GM19324 (cell line): Measurements from ENCODE around the gene APBB2.

Source experiments
- ATAC-seq: cut with Tn5 transposase; IDR thresholded peaks from one replicate; pipeline ENCODE4 v1.9.1; 2021; ENCODE audit warnings: mild to moderate bottlenecking, moderate library complexity; ENCODE audit not compliant: unreplicated experiment, low FRiP score

Gene APBB2

DNA sequence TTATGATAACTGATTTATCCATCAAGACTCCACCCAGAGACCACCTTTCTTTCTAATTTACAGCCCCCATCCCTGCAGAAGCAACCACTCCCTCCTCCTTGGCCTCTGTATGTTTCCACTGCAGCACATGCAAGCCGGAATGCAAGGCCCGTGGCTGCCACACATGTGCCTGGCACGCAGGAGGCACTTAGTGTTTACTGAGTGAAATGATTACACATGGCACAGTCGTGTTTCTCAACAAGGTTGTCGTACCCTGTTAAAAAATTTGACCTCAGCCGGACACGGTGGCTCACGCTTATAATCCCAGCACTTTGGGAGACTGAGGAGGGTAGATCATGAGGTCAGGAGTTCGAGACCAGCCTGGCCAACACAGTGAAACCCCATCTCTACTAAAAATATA, 104.3 kb downstream of the APBB2 start:
- no peak for ATAC-seq

DNA sequence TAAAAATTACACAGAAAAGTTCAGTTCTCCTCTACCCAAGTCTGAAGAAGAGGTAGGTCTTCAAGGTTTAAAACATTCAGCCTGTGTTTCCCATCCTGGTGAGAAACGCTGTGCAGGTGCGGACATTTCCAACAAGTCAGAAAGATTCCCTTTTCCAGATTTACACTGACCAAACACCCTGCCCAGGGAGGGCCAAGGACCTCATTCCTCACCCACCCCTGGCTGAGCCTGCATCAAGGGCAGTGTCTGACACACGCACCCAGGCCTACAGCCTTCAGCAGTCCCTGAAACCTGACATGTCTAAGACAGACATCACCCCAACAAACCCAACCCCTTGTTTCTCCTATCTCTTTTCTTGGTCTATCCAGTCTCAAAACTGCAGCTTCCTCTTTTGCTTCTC, 105.9 kb downstream of the APBB2 start:
- ATAC-seq, result no peak

DNA sequence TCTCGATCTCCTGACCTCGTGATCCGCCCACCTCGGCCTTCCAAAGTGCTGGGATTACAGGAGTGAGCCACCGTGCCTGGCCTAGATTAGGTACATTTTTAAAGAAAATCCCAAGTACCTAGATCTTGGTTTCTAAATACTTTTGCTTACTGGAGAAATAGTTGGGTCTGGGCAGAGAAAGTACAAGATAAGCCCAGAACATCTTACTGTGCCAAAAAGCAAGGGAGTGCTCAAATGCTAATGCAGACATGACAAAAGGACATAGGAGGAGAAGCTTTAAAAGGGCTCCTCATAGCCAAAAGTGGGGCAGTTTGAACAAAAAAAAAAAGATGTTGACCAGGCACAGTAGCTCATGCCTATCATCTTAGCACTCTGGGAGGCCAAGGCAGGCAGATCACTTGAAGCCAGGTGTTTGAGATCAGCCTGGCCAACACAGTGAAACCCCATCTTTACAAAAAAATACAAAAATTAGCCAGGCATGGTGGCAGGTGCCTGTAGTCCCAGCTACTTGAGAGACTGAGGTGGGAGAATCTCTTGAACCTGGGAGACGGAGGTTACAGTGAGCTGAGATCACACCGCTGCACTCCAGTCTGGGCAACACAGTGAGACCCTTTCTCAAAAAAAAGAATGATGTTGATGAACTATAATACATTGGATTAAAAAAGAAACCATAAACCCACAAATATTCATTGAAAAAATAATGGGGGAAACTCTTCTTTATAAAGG, 107.5 kb downstream of the APBB2 start:
- ATAC-seq, result no peak

DNA sequence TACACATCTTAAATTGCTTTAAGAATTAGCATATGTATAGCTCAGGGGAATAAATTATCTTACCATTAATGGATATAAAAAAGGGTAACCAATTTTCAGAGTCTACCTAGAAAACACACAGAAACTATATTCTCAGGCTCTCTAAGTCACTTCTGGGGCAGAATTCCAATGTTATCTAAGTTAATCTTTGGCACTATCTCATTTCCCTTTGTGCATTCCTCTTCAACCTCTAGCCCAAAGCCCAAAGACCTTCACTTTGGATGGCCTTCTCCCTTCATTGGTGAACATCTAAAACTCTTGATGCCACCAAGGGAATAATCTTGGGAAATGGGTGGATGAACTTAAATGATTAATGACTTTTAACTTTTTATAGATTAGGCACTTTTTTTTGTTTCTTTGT, 108.3 kb downstream of the APBB2 start:
- ATAC-seq, result no peak

DNA sequence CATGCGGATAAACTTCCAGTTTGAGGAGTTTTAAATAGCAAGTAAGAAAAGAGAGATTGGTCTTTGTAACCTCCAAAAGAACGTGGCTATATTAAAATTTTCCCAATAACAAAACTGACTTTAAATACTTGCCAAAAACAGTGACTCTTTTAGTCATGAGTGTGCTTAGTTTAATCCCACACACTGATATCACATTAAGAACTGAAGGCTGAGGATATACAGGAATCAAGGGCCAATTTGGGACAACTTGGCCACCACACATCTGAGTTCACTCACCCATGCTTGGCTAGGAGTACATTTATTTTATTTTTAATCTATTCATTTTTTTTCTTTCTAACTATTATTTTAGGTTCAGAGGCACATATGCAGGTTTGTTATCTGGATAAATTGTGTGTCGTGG, 110.2 kb downstream of the APBB2 start:
- no peak for ATAC-seq

DNA sequence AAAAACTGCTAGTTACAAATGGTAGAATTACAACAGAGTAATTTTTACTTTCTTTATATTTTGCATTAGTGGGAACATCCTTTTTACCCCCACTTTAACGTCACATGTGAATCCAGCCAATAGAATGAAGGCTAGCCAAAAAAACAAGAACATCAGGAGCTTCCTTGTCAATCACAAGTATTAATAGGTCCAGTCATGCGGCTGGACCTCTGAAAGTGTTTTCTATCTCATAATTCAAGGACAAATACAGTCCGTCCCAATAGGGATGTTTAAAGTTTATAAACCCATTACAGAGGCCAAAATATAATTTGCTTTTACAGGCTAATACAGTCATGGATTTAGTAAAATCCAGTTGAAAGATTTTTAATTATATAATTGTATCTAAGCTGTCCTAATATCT, 110.7 kb downstream of the APBB2 start:
- no peak for ATAC-seq

DNA sequence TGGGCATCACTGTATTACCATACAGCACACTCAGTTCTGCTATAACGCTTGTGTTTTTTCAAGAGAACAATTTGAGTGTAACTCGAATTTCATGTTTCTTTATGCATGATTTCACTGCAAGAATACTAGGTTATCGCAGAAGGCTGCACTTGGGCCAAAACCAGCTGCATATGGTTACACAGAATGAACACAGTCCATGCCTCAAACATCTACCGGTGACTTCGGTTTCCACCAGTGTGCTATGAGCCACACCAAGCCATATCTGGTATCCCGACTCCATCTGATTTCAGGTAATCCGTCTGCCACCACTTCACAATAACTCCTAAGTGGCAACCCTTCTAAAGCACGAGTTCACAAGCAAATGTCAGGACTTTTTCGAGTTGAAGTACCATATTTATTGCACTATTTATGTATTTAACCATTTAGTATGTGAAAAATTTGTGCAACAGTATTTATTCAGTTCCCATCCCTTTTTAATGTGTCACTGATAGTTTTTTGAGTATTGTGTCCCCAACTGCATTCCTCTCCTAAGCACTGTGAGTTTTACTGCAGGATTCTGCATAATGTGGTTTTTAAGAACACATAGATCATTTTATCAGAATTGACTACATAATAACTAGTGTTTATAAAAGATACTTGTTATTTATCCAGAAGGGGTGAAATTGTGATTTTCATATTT, 111.8 kb downstream of the APBB2 start:
- ATAC-seq, result no peak

DNA sequence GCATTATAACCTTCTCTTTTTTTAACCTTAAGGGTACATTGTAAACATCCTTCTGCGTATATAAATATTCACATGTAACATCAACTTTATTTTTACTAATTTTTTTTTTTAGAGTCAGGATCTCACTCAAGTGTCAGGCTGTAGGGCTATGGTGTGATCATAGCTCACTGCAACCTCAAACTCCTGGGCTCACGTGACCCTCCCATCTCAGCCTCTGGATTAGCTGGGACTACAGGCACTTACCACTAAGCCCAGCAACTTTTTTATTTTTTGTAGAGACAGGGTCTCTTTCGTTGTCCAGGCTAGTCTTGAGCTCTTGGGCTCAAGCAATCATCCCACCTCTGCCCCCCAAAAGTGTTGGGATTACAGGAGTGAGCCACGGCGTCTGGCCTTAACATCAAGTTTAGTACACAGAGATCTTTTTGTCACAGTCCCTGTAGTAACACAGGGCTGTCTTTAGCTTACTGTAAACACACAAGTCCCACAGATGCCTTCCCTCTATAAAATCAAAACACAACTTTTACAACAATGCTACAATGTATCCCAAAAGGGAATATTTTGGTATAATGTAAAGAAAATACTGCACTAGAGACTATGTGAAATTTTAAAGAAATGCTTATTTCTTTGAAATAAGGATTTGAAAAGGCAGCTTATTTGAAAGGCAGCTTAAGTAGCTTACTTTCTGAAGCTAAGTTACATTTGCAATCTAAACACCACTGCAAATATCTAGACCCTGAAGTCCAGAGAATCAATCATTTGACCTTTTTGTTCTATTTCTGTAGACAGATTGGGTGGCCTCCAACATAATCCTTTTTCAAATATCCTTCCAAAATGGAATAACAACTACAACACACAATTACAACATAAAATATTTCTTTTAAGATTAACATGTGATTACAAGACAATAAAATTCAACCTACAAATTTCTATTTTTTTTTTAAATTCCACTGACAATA, 116.0 kb downstream of the APBB2 start:
- ATAC-seq, result no peak

DNA sequence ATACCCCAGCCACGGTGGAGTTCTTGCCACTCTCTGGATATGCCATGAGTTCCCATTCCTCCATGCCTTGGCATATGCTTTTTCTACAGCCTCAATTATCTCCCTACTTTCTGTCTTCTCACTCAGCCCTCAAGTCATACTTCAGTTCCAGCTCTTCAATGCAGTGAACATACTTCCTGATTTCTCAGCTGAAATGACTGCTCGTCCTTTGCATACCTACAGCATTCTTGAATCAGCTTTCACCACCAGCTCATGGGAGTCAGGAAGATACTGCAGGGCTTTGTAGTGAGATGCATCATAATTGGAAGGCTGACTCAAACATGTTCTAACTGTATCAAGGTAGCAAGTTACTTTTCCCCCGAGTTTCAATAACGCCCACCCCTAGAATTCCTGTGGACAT, 118.4 kb downstream of the APBB2 start:
- ATAC-seq, result no peak

DNA sequence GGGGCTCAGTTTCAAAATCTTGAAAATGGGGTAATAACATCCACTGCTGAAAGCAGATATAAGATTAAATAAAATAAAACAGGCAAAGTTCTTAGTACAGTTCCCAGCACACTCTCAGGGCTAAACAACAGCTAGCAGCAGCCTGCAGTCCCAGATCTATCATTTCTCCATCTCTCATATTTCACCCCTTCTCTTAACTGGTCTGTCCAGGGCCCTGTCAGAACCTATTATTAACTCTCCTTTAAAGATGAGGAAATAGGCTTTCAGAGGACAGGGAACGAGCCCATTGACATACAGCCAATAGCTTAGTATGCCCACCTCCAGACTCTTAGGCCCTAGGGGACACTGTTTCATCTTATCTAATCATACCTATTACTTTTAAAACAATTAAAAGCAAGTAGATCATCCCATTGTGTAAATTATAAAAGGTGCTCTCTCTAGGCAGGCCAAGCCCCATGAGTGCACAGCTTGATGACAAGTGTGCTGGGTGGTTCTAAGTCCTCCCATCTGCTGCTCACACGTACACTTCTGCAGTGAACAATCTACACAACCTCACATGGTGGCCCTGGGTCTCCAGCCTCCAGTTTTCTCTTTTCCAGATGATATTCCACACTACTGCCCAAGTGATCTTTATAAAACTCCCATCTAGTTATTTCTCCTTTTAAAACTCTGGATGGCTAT, 119.0 kb downstream of the APBB2 start:
- no peak for ATAC-seq

DNA sequence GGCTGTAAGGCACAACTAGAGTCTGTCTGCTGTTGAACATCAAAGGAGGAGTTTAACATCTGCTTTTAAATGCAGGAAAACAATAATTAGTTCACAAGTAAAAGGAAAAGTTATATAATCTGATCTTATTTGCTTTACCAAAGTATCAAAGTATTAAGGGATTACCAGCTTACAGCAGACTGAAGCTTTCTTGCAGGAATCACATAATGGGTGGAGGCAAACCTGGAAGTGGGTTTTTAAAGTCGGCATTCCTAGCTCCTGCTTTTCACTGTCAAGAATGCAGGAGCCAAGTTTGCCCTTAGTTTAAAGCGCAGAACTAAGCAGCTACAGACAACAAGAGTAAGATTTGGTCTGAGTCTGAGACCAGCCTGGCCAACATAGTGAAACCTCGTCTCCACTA, 122.2 kb downstream of the APBB2 start:
- no peak for ATAC-seq

DNA sequence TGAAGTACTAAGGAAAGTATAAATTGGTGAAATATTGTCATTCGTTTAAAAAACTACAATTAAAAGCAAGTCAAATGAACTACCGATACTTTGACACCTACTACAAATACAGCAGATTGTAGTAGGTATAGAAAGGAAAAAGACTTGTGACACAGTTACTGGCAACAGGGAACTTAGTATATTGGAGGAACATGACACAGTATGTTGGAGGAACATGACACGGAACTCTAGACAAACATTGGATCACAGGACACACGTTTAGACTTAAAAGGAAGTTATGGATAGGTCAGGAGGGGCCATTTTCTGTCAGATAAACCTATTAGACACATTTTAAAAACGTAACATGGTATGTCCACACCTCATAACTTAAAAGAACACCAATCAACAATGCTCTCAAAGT, 132.5 kb downstream of the APBB2 start:
- ATAC-seq, result no peak

DNA sequence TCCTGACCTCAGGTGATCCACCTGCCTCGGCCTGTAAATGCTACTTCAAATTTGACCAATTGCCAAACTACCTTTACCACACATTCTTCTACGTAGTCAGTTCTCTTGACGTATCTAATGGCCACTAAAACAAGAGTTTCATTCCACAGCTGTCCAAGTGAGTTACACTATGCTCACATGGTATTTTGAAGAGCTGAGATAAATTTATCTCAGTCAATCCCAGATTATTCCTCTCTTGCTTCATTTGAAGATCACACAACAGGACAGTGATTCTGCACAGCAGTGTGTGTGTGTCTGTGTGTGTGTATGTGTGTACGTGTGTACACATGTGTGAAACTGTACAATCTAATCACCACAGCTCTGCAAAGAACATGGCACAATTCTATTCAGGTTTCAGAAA, 133.4 kb downstream of the APBB2 start:
- ATAC-seq, result no peak

DNA sequence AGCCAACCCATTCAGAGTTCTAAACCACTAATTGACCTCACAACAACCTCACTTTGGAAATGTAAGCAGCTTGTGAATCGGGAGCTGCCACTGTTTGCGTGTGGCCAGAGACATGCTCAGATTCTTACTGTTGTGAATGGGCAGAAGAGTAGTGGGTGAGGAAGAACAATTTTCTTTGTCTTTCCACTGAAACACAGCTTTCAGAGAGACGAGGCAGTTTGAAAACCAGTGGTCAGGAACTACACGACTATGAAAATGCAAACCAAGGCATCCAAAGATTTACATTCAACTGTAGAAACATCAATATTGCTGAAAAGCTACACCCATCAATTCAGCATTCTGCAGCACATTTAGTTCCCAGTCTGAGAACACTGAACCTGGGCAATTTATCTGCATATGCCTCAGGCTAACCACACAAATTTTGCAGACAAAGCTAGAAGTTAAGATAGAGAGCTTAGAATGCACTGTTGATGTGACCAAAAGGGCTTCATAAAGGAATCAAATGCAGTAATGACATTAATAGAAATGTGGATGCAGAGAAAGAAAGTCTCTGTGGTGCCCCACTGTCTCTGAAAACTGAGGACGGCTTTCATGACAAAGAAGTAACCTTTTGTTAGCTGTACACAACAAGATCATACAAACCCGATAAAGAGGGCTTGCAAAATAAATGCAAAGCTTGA, 134.3 kb downstream of the APBB2 start:
- ATAC-seq, result no peak

DNA sequence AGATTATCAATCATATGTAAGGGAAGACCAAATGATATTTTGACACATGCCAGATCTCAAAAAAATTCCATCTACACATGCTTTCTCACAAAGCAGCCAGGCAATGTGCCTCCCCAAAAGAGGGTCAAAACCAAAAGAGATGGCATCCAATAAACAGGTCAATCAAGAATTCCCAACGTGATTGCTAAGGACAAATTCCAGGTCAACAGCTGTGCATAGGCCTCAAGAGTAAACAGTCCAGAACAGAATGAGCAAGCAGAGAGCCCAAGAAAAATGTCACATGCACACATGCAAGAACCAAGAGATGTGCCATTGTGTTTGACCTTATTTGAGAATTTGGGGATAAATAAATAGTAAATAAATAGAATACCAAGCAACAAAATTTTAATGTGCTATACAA, 136.7 kb downstream of the APBB2 start:
- ATAC-seq, result no peak

DNA sequence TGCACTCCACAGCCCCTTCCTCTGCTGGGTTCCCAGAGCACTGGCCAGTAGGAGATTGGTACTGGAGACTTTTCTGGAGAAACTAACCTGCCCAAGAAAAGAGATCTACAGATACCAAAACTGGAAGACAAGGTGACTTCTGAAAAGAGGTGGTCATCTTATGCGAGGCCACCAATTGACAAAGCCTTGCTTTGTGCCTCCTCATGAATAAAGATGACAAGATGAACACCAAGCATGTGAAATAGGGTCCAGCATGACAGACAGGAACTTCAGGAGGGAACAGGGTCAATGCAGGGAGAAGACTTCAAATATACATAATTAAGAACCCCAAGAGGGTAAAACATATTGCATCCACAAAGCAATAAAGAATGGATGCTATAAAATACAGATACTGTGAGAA, 137.9 kb downstream of the APBB2 start:
- ATAC-seq, result no peak

DNA sequence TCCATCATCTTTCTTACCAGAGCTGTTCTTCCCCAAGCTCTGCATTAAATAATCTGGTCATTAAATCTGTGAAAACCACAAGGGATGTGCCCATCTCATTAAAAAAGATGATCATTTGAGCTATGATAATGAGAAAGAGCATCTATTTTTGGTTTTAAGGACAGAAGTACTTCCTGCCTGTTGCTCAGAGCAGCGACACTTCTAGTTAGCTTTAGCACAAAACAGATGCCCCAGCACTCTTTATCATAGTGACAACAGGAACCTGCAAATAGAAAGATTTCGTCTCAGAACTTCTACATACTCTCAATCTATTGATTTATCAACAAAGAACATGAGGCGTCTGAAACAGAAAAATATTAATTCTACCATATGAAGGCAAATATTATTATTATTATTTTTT, 140.1 kb downstream of the APBB2 start:
- ATAC-seq, result no peak

DNA sequence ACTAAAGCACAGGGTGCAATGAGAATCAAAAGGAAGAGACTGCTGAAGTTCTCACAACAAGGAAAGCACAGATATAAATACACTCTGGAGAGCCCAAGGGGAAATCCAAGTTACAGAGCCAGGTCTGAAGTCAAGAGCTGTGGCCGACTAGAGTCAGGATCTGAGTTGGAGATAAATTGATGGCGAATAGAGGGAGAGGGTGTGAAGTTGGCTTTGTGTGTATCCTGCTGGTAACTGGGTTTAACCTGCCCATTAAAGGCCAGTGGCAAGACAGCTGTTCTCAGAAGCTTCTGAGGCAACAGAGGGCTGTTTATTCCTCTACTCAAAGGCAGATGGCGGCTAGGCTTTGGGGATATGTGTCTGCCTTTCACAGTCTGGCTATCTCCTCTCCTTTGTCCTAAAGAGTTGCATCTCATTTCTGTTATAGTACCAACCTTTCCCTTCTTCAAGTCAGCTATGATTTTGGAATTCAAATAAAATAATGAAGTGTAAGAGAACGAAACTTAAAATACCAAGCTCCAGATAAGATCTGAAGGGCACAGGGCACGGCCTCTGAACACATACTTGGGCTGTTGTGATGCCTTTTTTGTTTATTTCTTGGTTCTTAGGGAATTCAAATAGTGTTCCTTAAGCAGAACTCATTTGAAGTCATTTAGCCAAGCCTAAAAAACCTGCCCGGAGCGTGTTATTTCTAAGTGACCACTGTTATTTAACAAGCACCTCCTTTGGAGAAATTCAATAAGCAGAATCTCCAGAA, 142.1 kb downstream of the APBB2 start:
- ATAC-seq, result no peak

DNA sequence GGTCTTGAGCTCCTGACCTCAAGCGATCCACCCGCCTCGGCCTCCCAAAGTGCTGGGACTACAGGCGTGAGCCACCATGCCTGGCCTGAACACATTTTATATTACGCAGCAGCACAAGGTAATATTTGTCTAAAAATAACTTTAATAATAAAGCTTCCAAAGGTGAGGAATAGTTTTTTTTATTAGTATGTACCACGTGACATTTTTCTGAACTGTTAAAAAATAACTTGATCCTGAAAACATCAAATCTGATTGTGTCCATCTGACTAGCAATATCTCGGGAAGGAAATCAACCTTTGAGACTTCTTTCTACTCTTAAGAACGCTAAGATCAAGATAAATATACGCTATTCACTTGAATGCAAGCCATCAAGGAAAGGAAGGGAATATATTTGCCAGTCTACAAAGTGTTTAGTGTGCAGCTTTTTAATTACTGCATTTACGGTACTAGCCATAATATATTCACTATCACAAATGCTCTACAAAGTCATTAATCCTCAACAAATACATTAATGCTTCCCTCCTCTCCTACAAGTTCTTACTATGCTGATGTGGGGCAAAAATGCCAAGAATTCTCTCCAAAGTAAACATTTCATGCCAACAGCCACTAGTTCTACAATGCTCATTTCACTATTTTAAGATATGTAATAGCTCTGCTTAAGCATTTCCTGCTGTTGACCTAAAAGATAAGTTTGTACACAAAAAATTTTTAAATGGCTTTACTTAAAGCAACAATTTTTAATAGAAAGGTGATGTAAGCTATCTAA, 143.6 kb downstream of the APBB2 start:
- ATAC-seq, result no peak
